Bronchial epithelial cell (primary cell): Measurements from ENCODE around the gene PCLO. TPM values are rescaled to one million over a fixed set of nuclear protein-coding genes. Genes with fewer than 3 reads are reported as not detected.

Experiments used
- DNase-seq: peaks from one replicate; pipeline ENCODE4 v3.0.0-alpha.2; 2010; ENCODE audit warnings: low read depth
- FAIRE-seq: peaks from 2 replicates; lab custom pipeline; 2011; peaks lifted over from hg19 to GRCh38; lab: Jason Lieb, UNC
- H3K27me3 ChIP-seq: 2 replicates; pipeline ENCODE4 v1.5.1; 2011; ENCODE audit warnings: low read length; ENCODE audit not compliant: control insufficient read depth, insufficient read depth
- H3K36me3 ChIP-seq: 2 replicates; pipeline ENCODE4 v1.5.1; 2011; ENCODE audit warnings: low read length; ENCODE audit not compliant: control insufficient read depth, insufficient read depth
- H3K4me3 ChIP-seq: 2 replicates; pipeline ENCODE4 v1.5.1; 2011; ENCODE audit warnings: mild to moderate bottlenecking, low read depth, low read length, control low read depth
- total RNA-seq: library from RNA; depleted of rRNA; stranded (reverse); fragments of >200 nt; gene quantifications from 2 replicates; pipeline ENCODE4 v1.2.1, GENCODE V29; 2014
- TF ChIP-seq, protein P1 (sequence below): IDR thresholded peaks from 2 replicates; pipeline ENCODE4 v1.5.1; 2011; ENCODE audit warnings: mild to moderate bottlenecking, moderate library complexity, low read length, control low read depth, inconsistent platforms; ENCODE audit not compliant: insufficient read depth, severe bottlenecking

Gene PCLO
- total RNA-seq, 1 donor from 2014 or later = 0.79 TPM

DNA sequence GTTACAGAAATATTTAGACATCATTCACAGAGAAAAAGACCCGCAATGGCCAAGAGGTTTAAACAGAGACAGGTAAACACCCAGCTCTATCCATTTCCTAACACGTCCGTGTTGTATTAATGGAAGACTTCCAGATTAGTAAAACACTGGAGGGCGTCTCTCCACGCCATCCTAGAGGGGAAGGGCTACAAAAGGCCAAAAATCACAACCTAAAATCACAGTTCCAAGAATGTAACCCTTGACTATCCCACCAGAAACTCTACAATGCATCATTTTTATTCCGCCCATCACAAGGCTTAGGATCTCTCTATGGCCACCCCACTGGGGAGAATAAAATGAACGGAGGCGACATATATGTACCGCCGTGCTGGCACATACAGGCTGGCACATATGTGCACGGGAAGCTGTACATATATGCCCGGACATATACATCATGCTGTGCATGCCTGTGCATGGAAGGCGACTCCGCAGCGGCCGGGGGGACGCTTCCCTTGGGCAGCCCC lies 734 bp downstream of the PCLO start:
- Histone ChIP-seq H3K4me3 (peak overlapping the region; percentile 69), H3K36me3 (no peaks in the 10 kb centered on the region), H3K27me3 (no peaks in the 10 kb centered on the region)
- TF ChIP-seq, protein P1, sequence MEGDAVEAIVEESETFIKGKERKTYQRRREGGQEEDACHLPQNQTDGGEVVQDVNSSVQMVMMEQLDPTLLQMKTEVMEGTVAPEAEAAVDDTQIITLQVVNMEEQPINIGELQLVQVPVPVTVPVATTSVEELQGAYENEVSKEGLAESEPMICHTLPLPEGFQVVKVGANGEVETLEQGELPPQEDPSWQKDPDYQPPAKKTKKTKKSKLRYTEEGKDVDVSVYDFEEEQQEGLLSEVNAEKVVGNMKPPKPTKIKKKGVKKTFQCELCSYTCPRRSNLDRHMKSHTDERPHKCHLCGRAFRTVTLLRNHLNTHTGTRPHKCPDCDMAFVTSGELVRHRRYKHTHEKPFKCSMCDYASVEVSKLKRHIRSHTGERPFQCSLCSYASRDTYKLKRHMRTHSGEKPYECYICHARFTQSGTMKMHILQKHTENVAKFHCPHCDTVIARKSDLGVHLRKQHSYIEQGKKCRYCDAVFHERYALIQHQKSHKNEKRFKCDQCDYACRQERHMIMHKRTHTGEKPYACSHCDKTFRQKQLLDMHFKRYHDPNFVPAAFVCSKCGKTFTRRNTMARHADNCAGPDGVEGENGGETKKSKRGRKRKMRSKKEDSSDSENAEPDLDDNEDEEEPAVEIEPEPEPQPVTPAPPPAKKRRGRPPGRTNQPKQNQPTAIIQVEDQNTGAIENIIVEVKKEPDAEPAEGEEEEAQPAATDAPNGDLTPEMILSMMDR = no peak
- FAIRE-seq = no peak
- no peak for DNase-seq

DNA sequence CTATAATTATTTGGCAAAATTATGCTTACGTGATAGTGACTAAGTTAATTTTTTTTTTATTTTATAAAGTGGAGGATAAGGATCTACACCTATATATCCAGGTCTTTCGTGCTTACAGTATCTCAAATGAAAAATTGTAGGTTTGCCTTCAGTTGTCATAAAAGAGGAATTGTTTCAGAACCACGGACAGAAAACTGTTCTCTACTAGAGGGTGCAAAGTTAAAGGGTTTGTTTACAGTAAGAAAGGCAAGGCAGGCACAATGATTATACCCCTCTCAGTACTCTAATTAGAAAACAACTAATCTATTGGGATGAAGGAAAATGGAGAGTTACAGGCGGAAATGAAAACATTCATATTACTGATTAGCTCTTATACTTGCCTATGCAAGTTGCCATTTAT lies 1.5 kb downstream of the PCLO start:
- DNase-seq (peak; percentile 23), FAIRE-seq (no peak)
- TF ChIP-seq, protein P1 = no peak
- H3K27me3 ChIP-seq = no peaks in the 10 kb centered on the region
- H3K36me3 ChIP-seq = no peaks in the 10 kb centered on the region
- no peak overlapping the region for H3K4me3 ChIP-seq

DNA sequence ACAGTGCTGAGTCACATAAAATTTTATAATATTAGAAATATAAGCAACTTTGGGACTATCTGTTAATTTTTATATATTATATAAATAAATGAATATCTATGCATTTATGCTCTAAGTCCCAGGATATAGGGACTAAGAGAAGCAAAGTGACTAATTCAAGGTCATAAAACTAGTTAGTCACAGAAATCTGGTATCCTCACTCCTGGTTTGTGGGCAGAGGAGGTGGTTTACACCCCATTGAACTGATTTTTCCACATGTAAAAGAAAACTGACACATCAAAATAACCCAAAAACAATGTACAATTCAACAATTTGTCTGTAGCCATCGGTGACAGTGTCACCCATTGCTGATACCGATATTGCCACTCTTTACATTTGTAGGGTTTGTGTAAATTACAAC lies 3.0 kb downstream of the PCLO start:
- FAIRE-seq (no peak), DNase-seq (no peak)
- no peak overlapping the region for H3K4me3 ChIP-seq
- H3K36me3 ChIP-seq = no peaks in the 10 kb centered on the region
- no peaks in the 10 kb centered on the region for H3K27me3 ChIP-seq
- TF ChIP-seq, protein P1 = no peak

DNA sequence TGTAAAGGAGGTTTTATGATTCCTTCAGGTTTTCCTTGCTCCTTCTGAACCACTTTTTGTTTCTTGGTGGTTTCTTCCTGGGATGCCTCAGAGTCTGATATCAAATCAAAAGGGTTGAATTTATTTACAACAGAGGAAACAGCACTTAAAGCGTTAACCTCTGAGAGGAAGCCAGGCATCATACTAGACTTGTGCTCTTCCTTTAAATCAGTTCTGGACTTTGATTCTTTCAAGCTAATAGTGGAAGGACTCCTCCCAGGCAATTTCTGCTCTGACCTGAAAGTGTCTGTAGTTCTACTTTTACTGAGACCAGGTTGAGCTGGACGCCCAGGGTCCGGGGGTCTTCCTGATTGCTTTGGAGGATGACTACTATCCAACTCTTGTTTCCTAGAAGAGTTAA lies 6.7 kb downstream of the PCLO start:
- Histone ChIP-seq H3K27me3 (no peaks in the 10 kb centered on the region), H3K36me3 (no peaks in the 10 kb centered on the region), H3K4me3 (no peak overlapping the region)
- FAIRE-seq (no peak), DNase-seq (no peak)
- TF ChIP-seq, protein P1 = no peak

DNA sequence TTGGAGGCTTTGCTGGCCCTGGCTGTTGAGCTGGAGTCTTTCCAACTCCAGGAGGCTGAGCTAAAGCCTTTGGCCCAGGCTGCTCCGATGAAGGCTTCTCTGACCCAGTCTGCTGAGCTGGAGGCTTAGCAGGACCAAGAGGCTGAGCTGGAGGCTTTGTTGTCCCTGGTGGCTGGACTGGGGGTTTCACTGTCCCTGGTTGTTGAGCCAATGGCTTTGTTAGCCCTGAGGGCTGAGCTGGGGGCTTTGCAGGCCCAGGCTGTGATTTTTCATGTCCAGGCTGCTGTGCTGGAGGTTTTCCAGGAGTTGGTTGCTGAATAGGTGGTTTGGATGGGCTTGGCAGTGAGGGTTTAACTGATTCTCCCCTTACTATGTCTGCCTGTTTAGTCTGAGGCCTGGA lies 7.3 kb downstream of the PCLO start:
- Histone ChIP-seq H3K4me3 (no peak overlapping the region), H3K36me3 (no peaks in the 10 kb centered on the region), H3K27me3 (no peaks in the 10 kb centered on the region)
- TF ChIP-seq, protein P1 = no peak
- DNase-seq (no peak), FAIRE-seq (no peak)

DNA sequence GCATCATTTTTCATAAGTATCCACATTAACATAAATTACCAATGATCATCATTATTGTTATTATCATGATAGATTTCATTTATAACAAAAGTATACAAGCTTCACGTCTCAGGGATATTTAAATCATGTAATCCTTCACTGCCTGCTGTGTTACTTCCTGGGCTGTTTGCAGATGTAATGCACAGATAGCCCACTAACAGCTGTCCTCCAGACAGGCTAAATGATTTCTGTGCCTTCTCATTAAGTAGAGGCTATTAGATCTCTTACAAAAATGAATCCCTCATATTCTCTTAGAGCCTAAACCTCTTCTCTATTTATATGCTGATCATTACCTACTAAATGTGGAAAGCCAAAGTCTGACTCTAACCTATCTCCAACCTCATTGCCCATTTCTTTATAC lies 9.3 kb downstream of the PCLO start:
- no peak for FAIRE-seq
- TF ChIP-seq, protein P1 = no peak

More for the DNA sequence above, 9.3 kb downstream of the PCLO start:
- H3K4me3 ChIP-seq = no peak overlapping the region
- no peaks in the 10 kb centered on the region for H3K36me3 ChIP-seq
- DNase-seq = no peak
- H3K27me3 ChIP-seq = no peaks in the 10 kb centered on the region
